Ishikawa (cell line): ENCODE data around the gene FSD1L.

Source experiments
- CEBPB ChIP-seq: IDR thresholded peaks from 2 replicates; pipeline ENCODE4 v1.6.1; 2012
- REST ChIP-seq: IDR thresholded peaks from 2 replicates; pipeline ENCODE4 v1.6.1; 2012; ENCODE audit warnings: low read depth, mild to moderate bottlenecking
- TAF1 ChIP-seq: IDR thresholded peaks from 2 replicates; pipeline ENCODE4 v1.6.1; 2012; ENCODE audit warnings: low read depth, mild to moderate bottlenecking
- YY1 ChIP-seq: IDR thresholded peaks from 2 replicates; pipeline ENCODE4 v1.6.1; 2012; ENCODE audit warnings: low read depth

GRCh38 chr9:105497704-105498103 lies 49.9 kb downstream of the FSD1L start:
- no peak for TF ChIP-seq YY1
- no peak for TF ChIP-seq REST
- no peak for TF ChIP-seq TAF1
- TF ChIP-seq CEBPB: no peak
